EL (cell line): ENCODE measurements around the gene HCN2.
"Not testable (repeated sequence)": the region's sequence is repeated elsewhere in the genome, so short reads cannot be mapped to it uniquely, and the experiment has no call there.

Source experiments
- DNase-seq: peaks from one replicate; pipeline ENCODE4 v3.0.0-alpha.2; 2016

HCN2 gene

GRCh38 chr19:588093-588740 lies 1.5 kb upstream of the HCN2 start:
- DNase-seq, result peak; percentile 91

GRCh38 chr19:588741-589692 lies 664 bp upstream of the HCN2 start:
- DNase-seq, result no peak

- peak; percentile 40 for DNase-seq
Observed at GRCh38 chr19:590396-590745, 690 bp downstream of the HCN2 start.

GRCh38 chr19:590750-591098 lies 1.0 kb downstream of the HCN2 start:
- no peak for DNase-seq

GRCh38 chr19:591099-591958 lies 1.6 kb downstream of the HCN2 start:
- DNase-seq, result no peak

- DNase-seq, result no peak
Observed at GRCh38 chr19:592101-592500, 2.4 kb downstream of the HCN2 start.

GRCh38 chr19:593055-593454 lies 3.4 kb downstream of the HCN2 start:
- no peak for DNase-seq

- no peak for DNase-seq
Observed at GRCh38 chr19:593505-593904, 3.8 kb downstream of the HCN2 start.

- DNase-seq, result no peak
Observed at GRCh38 chr19:594265-594870, 4.7 kb downstream of the HCN2 start.

- no peak for DNase-seq
Observed at GRCh38 chr19:595326-596262, 5.9 kb downstream of the HCN2 start.

- DNase-seq, result no peak
Observed at GRCh38 chr19:596263-596655, 6.6 kb downstream of the HCN2 start.

- DNase-seq, result no peak
Observed at GRCh38 chr19:597406-598315, 8.0 kb downstream of the HCN2 start.

- no peak for DNase-seq
Observed at GRCh38 chr19:601310-601709, 11.6 kb downstream of the HCN2 start.

- no peak for DNase-seq
Observed at GRCh38 chr19:601790-602189, 12.1 kb downstream of the HCN2 start.

- DNase-seq, result no peak
Observed at GRCh38 chr19:602391-603301, 13.0 kb downstream of the HCN2 start.

GRCh38 chr19:603302-603639 lies 13.6 kb downstream of the HCN2 start:
- not testable (repeated sequence) for DNase-seq

GRCh38 chr19:603779-604178 lies 14.1 kb downstream of the HCN2 start:
- DNase-seq, result not testable (repeated sequence)

GRCh38 chr19:604355-604754 lies 14.7 kb downstream of the HCN2 start:
- no peak for DNase-seq

GRCh38 chr19:605061-605971 lies 15.6 kb downstream of the HCN2 start:
- DNase-seq, result not testable (repeated sequence)
